ENCODE measurements around the gene BICC1.

The BICC1 gene

GRCh38 chr10:58560068-58560467 lies 47.4 kb downstream of the BICC1 start:
- no peak overlapping the region for H3K4me3 ChIP-seq (ENCODE audit: low read depth, low read length)
- ChIA-PET POLR2A (no interaction called here), CTCF (no interaction called here)
- no peak for DNase-seq (ENCODE audit: low read depth, low spot score)
- no peak for TF ChIP-seq CTCF (IDR thresholded peaks at IDR 0.05; ENCODE audit: insufficient read depth, low read length, missing control alignments)

GRCh38 chr10:58565271-58565670 lies 52.6 kb downstream of the BICC1 start:
- DNase-seq (ENCODE audit: low read depth, low spot score), result no peak
- no peak for TF ChIP-seq CTCF (IDR thresholded peaks at IDR 0.05; ENCODE audit: insufficient read depth, low read length, missing control alignments)
- ChIA-PET CTCF (no interaction called here), POLR2A (no interaction called here)
- no peak overlapping the region for H3K4me3 ChIP-seq (ENCODE audit: low read depth, low read length)

GRCh38 chr10:58567652-58568051 lies 55.0 kb downstream of the BICC1 start:
- TF ChIP-seq CTCF (IDR thresholded peaks at IDR 0.05; ENCODE audit: insufficient read depth, low read length, missing control alignments), result no peak
- H3K4me3 ChIP-seq (ENCODE audit: low read depth, low read length), result no peak overlapping the region
- no peak for DNase-seq (ENCODE audit: low read depth, low spot score)
- POLR2A ChIA-PET, result no interaction called here
- CTCF ChIA-PET, result interaction anchor here (1.2 to 1.8 kb wide), 2 partner anchors 19 to 37 kb away, joined by 3 to 7 read pairs; no protein-coding TSS in a partner anchor

GRCh38 chr10:58568428-58568935 lies 55.8 kb downstream of the BICC1 start:
- H3K4me3 ChIP-seq (ENCODE audit: low read depth, low read length), result no peak overlapping the region
- TF ChIP-seq CTCF (IDR thresholded peaks at IDR 0.05; ENCODE audit: insufficient read depth, low read length, missing control alignments), result no peak
- ChIA-PET POLR2A (no interaction called here), CTCF (interaction anchor here (1.8 kb wide), 1 partner anchor 38 kb away, joined by 7 read pairs; no protein-coding TSS in a partner anchor)
- no peak for DNase-seq (ENCODE audit: low read depth, low spot score)

GRCh38 chr10:58570307-58570723 lies 57.6 kb downstream of the BICC1 start:
- no peak for DNase-seq (ENCODE audit: low read depth, low spot score)
- no peak overlapping the region for H3K4me3 ChIP-seq (ENCODE audit: low read depth, low read length)
- POLR2A ChIA-PET, result interaction anchor here (0.6 kb wide), 1 partner anchor 55 kb away, joined by 3 read pairs; no protein-coding TSS in a partner anchor
- CTCF ChIA-PET, result no interaction called here
- no peak for TF ChIP-seq CTCF (IDR thresholded peaks at IDR 0.05; ENCODE audit: insufficient read depth, low read length, missing control alignments)

- ChIA-PET CTCF (no interaction called here), POLR2A (interaction anchor here (0.6 kb wide), 1 partner anchor 54 kb away, joined by 3 read pairs; no protein-coding TSS in a partner anchor)
- no peak overlapping the region for H3K4me3 ChIP-seq (ENCODE audit: low read depth, low read length)
- no peak for TF ChIP-seq CTCF (IDR thresholded peaks at IDR 0.05; ENCODE audit: insufficient read depth, low read length, missing control alignments)
- DNase-seq (ENCODE audit: low read depth, low spot score), result no peak
Observed at GRCh38 chr10:58570979-58571378, 58.3 kb downstream of the BICC1 start.

All from AG04449 (cell line).